ENCODE results near the gene PTBP1.

Gene PTBP1

GRCh38 chr19:801861-802497 lies 4.7 kb downstream of the PTBP1 start:
- peak; percentile 33 for DNase-seq (ENCODE audit: low read depth)
- H3K4me3 ChIP-seq (ENCODE audit: low read length), result peak overlapping the region; percentile 41
- TF ChIP-seq CTCF (conservative IDR thresholded peaks at IDR 0.05; ENCODE audit: low read length), result no peak

GRCh38 chr19:802498-803098 lies 5.3 kb downstream of the PTBP1 start:
- no peak for TF ChIP-seq CTCF (conservative IDR thresholded peaks at IDR 0.05; ENCODE audit: low read length)
- peak overlapping the region; percentile 41; the same call in 1 of the 2 replicates for H3K4me3 ChIP-seq (ENCODE audit: low read length)
- no peak for DNase-seq (ENCODE audit: low read depth)

GRCh38 chr19:803099-803561 lies 5.9 kb downstream of the PTBP1 start:
- H3K4me3 ChIP-seq (ENCODE audit: low read length), result no peak overlapping the region
- no peak for TF ChIP-seq CTCF (conservative IDR thresholded peaks at IDR 0.05; ENCODE audit: low read length)
- no peak for DNase-seq (ENCODE audit: low read depth)

GRCh38 chr19:803686-804418 lies 6.6 kb downstream of the PTBP1 start:
- no peak for TF ChIP-seq CTCF (conservative IDR thresholded peaks at IDR 0.05; ENCODE audit: low read length)
- DNase-seq (ENCODE audit: low read depth), result no peak
- H3K4me3 ChIP-seq (ENCODE audit: low read length), result no peak overlapping the region

- DNase-seq (ENCODE audit: low read depth), result no peak
- TF ChIP-seq CTCF (conservative IDR thresholded peaks at IDR 0.05; ENCODE audit: low read length), result no peak
- H3K4me3 ChIP-seq (ENCODE audit: low read length), result no peak overlapping the region
These were observed 7.3 kb downstream of the PTBP1 start for GRCh38 chr19:804419-805165.

GRCh38 chr19:805166-805551 lies 7.9 kb downstream of the PTBP1 start:
- no peak for TF ChIP-seq CTCF (conservative IDR thresholded peaks at IDR 0.05; ENCODE audit: low read length)
- no peak overlapping the region for H3K4me3 ChIP-seq (ENCODE audit: low read length)
- DNase-seq (ENCODE audit: low read depth), result no peak
